K562 treated with DMSO at 1 percent for 24 hours (cell line): ENCODE measurements around the gene BHLHA9. TPM values are rescaled to one million over a fixed set of nuclear protein-coding genes. Genes with fewer than 3 reads are reported as not detected.

Experiments
- total RNA-seq: library from RNA; unstranded; fragments of 300-600 nt; gene quantifications from 2 replicates; pipeline ENCODE4 v1.2.3, GENCODE V29; 2022; ENCODE audit warnings: low read depth; ENCODE audit not compliant: insufficient read depth

BHLHA9 gene
- not detected in 2 replicates for total RNA-seq

GRCh38 chr17:1270210-1271029 lies at the start of gene BHLHA9:
TSS of gene BHLHA9 (plus strand) at chr17:1270444. CDS start at chr17:1270564, 120 bp downstream.

Other genes starting within 250 kb of the BHLHA9 start
- 3.6 and 5.0 TPM in 2 replicates for gene ABR, start 90.5 kb upstream of the BHLHA9 start, total RNA-seq
- gene TRARG1, start 9.2 kb downstream of the BHLHA9 start, total RNA-seq, result not detected in 2 replicates
- 184 and 200 TPM in 2 replicates for gene YWHAE, start 129.8 kb downstream of the BHLHA9 start, total RNA-seq
- gene CRK, start 185.8 kb downstream of the BHLHA9 start, total RNA-seq, result 21.3 and 22.3 TPM in 2 replicates
- 37.1 and 37.2 TPM in 2 replicates for gene MYO1C, start 222.2 kb downstream of the BHLHA9 start, total RNA-seq
- gene INPP5K, start 246.2 kb downstream of the BHLHA9 start, total RNA-seq, result 32.6 and 39.9 TPM in 2 replicates